Aorta (tissue), 5 donors: Measurements from ENCODE around the gene HDAC7. TPM values are rescaled to one million over a fixed set of nuclear protein-coding genes. Genes with fewer than 3 reads are reported as not detected.

Experiments used
- ATAC-seq: fragments of 200-7000 bp; cut with Tn5 transposase; one replicate; pipeline ENCODE4 v1.9.1; 2022; ENCODE audit warnings: moderate library complexity; ENCODE audit not compliant: low FRiP score
- DNase-seq, 2 donors: peaks; one replicate each; pipeline ENCODE4 v3.0.0-alpha.2; 2020
- H3K27ac ChIP-seq, 2 donors: one replicate each; pipeline ENCODE4 v1.5.1; 2013; ENCODE audit warnings: low read length in 2 of 2, mild to moderate bottlenecking in 2 of 2, moderate library complexity in 2 of 2, control low read depth in 1 of 2, inconsistent platforms in 1 of 2, low read depth in 1 of 2
- H3K27me3 ChIP-seq, 2 donors: one replicate each; pipeline ENCODE4 v1.6.1; 2013; ENCODE audit warnings: control low read depth in 1 of 2, low read length in 1 of 2, mild to moderate bottlenecking in 1 of 2, moderate library complexity in 1 of 2; ENCODE audit not compliant: insufficient read depth in 2 of 2, control insufficient read depth in 1 of 2
- H3K36me3 ChIP-seq, 2 donors: one replicate each; pipeline ENCODE4 v1.6.1; 2013; ENCODE audit warnings: control low read depth in 1 of 2, low read length in 1 of 2, mild to moderate bottlenecking in 1 of 2; ENCODE audit not compliant: insufficient read depth in 2 of 2, control insufficient read depth in 1 of 2
- H3K4me1 ChIP-seq, 2 donors: one replicate each; pipeline ENCODE4 v1.6.1; 2013; ENCODE audit warnings: low read length in 2 of 2, control low read depth in 1 of 2, mild to moderate bottlenecking in 1 of 2, moderate library complexity in 1 of 2; ENCODE audit not compliant: insufficient read depth in 2 of 2, control insufficient read depth in 1 of 2
- H3K4me3 ChIP-seq, 2 donors: one replicate each; pipeline ENCODE4 v1.5.1; 2013; ENCODE audit warnings: low read length in 2 of 2, control low read depth in 1 of 2, mild to moderate bottlenecking in 1 of 2
- H3K9me3 ChIP-seq: one replicate; pipeline ENCODE4 v1.6.1; 2013; ENCODE audit warnings: mild to moderate bottlenecking, low read length; ENCODE audit not compliant: control insufficient read depth
- WGBS, 2 donors: extraction: QIAGEN DNeasy Blood & Tissue Kit; methylation state at CpG; one replicate each; pipeline ENCODE4 v1.1.7; 2013; 5-methylcytosine and 5-hydroxymethylcytosine counted together
- intact Hi-C, 2 donors: fragments of 100-400 bp; cut with DNase I; formaldehyde crosslinking; loops; one replicate each; pipeline versions ENCODE4 v1.14.2 to v1.15.0; 2022
- polyA plus RNA-seq, 2 donors: library from polyadenylated mRNA; stranded (reverse); fragments of 200-250 nt; gene quantifications; one replicate each; pipeline ENCODE4 v1.2.3, GENCODE V29; 2013
- total RNA-seq, 2 donors: library from RNA; stranded (reverse); fragmentation: NEBNext Ultra II Directional; extraction: Animal tissue kit (Norgen Biotek cat#: 25700); gene quantifications; one replicate each; pipeline ENCODE4 v1.2.1, GENCODE V29; 2021
- donor health status: healthy with polysubstance abuse.
- donor health status: Bipolar disorder and iron deficiency.
- donor health status: DM: no; HTN: no; CAD: no.
- donor health status: DM: no; HTN: no; CAD: no.
- donor health status: DM: yes; HTN: yes; CAD: no.

The HDAC7 gene
- total and polyA plus RNA-seq, 4 donors, result 17.0 to 192 (median 119) TPM

DNA sequence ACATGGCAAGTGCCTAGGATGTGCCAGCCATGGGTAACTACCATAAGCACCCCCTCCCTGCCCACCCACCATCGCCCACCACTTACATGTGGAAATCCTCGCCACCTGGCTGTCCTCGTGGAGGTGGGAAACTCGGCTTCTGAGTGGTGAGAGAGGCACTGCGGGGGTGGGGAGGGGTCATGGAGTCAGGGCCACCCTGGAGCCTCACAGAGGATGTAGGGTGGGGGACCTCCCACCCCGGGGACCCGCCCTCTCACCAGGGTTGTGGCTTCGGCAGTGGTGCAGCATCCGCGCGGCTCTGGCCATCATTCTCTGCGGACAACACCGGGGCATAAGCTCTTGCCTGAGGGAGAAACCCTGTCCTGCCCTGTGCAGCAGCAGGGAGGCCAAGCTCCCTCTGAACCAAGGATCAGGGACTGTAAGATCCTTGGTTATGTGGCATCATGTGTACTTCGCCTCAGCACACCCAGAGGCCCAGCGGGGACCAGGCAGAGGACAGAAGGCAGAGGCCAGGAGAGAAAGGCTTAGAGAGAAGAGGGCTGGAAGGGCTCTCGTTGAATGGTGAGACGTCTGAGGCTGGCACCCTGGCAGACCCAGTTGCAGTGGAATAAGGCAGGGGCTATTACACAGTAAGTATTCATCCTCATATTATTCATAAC is 81.6 kb downstream of the HDAC7 start:
- no peak for ATAC-seq
- intact Hi-C loops, result loop anchor here in 1 of 2 donors (2.0 kb wide), 1 partner anchor 21 kb away; no protein-coding TSS in a partner anchor
- H3K36me3 ChIP-seq, result no peaks in the 10 kb centered on the region
- H3K9me3 ChIP-seq, result no peaks in the 10 kb centered on the region
- WGBS, 2 donors, result 84 to 87% methylated on average over 17 of the region's 17 CpGs
- H3K27ac ChIP-seq, result peak overlapping the region in 1 of 2 donors; percentile 55
- no peaks in the 10 kb centered on the region for H3K27me3 ChIP-seq
- no peak overlapping the region for H3K4me3 ChIP-seq
- peaks cover 0 to 1% of the 10 kb centered on the region in 2 donors for H3K4me1 ChIP-seq
- DNase-seq, result no peak

DNA sequence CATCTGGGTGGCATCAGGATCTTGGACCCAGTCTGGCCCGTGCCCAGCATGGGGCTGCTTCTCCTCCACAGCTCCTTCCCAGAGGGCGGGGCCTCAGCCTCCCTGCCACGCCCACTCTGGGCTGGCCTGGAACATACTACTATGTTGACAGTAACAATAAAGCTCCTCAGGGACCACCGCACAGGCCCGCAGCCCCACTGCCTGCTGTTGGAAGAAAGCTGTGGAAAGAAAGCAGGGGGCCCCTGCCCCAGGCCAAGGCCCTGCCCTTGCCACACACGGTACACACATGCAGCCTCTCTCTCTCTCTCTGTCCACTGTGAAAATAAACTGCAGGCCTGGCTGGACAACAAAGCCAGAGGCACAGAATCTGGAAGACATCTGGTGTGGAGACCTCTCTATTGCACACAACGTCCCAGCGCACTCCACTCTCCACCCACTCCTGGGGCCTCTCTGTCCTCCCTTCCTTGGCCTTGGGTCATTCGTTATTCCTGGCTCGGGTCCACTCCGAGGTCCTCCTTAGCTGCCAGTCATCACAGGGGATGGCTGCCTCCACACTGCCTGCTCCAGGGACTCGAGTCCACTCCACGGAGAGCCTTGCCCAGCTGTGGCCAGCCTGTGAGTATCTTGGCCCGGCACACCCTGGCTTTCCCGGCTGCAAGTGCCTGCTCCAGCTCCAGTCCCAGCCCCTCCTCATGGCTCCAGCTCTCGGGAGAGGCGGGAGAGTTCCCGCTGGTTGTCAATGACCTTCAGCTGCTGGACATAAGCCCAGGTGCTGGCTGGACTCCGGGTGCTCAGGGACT is 82.6 kb downstream of the HDAC7 start:
- Histone ChIP-seq H3K27ac (peak overlapping the region; percentile 10 to 90), H3K4me3 (no peak overlapping the region), H3K27me3 (no peaks in the 10 kb centered on the region), H3K4me1 (peaks cover 0 to 1% of the 10 kb centered on the region in 2 donors), H3K9me3 (no peaks in the 10 kb centered on the region), H3K36me3 (no peaks in the 10 kb centered on the region)
- DNase-seq (peak; percentile 93 to 95), ATAC-seq (peak; percentile 91)
- WGBS, 2 donors, result 10% methylated on average over 19 of the region's 19 CpGs
- intact Hi-C loops, result loop anchor here in 1 of 2 donors (2.0 kb wide), 1 partner anchor 20 kb away; no protein-coding TSS in a partner anchor

DNA sequence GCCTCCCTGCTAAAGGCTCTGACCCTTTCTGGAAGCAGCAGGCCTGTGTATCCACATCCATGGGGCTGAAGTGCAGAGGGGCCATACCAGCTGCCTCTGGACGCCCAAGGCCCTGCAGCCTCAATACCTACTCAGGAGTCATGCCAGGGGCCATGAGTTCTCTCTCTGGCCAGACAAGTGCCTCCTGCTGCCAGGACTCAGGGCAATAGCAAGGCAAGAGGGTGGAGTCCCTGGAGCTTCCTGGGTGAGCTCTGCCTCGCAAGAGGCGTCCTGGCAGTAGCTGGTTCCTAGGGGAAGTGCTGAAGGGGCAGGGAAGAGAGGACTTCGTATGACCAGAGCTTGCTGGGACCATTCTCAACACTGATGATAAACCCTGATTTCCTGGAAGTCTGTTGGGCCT is 83.5 kb downstream of the HDAC7 start:
- ATAC-seq (no peak), DNase-seq (no peak)
- intact Hi-C loops, result loop anchor here in 1 of 2 donors (2.0 kb wide), 1 partner anchor 19 kb away; no protein-coding TSS in a partner anchor
- peak overlapping the region in 1 of 2 donors; percentile 90 for H3K27ac ChIP-seq
- peaks cover 0 to 1% of the 10 kb centered on the region in 2 donors for H3K4me1 ChIP-seq
- no peaks in the 10 kb centered on the region for H3K9me3 ChIP-seq
- no peaks in the 10 kb centered on the region for H3K36me3 ChIP-seq
- 14 to 30% methylated on average over 4 of the region's 4 CpGs for WGBS, 2 donors
- H3K27me3 ChIP-seq, result no peaks in the 10 kb centered on the region
- no peak overlapping the region for H3K4me3 ChIP-seq

DNA sequence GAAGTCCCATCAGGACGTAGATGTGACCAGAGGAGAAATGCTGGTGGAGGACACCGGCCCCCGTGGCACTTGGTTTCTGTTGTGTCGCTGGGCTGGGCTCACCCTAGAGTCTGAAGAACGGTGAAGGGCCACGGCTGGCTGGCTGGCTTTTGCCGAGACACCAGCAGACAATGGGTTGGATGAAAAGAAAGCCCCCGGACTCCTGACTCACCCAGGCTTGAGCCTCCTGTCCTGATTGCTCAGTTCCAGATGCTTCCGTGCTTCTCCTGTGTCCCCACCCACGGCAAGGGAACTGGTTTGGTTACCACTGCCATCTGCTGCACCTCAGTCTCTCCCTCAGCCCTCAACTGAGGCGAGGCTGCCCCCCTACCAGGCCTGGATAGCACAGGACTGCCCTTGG is 84.1 kb downstream of the HDAC7 start:
- WGBS, 2 donors, result 96 to 97% methylated on average over 11 of the region's 11 CpGs
- no peak for DNase-seq

DNA sequence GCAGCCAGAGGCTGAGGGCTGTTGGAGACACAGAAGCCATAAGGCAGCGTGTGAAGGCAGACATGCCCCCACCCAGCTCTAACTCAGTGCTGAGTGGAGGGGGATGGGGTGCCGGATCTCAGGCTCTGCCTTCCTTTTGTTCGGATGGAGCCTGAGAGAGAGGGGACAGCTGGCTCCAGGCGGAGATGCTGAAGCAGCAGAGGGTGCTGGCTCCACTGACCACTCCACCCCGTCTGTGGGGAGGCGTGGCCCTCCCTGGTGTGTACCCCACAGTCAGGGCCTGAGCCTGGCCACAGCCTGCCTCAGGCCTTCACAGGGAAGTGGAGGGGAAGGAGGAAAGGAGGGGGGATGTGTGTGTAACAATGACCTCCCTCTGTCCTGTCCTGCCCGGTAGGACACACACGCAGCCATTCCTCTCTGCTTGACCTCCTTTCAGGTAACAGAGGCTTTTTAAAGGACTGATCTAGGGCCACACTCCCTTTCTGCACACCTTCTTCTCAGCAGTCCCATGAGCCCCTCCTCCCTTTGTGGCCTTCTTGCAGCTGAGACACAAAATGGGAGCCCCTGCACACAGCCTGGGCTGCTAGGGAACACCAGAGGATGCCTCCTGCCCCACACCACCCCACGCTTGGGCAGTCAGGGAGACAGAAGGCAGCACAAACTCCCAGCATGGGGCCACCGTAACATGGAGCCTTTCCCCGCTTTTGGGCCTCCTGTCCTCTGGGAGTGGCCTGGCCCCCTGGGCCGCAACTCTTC is 84.8 kb downstream of the HDAC7 start:
- Histone ChIP-seq H3K9me3 (no peaks in the 10 kb centered on the region), H3K27me3 (no peaks in the 10 kb centered on the region), H3K36me3 (no peaks in the 10 kb centered on the region), H3K4me1 (peaks cover 0 to 1% of the 10 kb centered on the region in 2 donors), H3K4me3 (no peak overlapping the region), H3K27ac (no peak overlapping the region)
- DNase-seq, result no peak
- ATAC-seq, result no peak
- intact Hi-C loops, result no loop called here
- 92% methylated on average over 12 of the region's 12 CpGs for WGBS, 2 donors

More for the DNA sequence above, 84.1 kb downstream of the HDAC7 start:
- no peak overlapping the region for H3K27ac ChIP-seq
- H3K27me3 ChIP-seq, result no peaks in the 10 kb centered on the region
- H3K4me3 ChIP-seq, result no peak overlapping the region
- H3K4me1 ChIP-seq, result peaks cover 0 to 1% of the 10 kb centered on the region in 2 donors
- no peak for ATAC-seq
- no peaks in the 10 kb centered on the region for H3K36me3 ChIP-seq
- intact Hi-C loops, result loop anchor here in 1 of 2 donors (2.0 kb wide), 1 partner anchor 19 kb away; no protein-coding TSS in a partner anchor
- no peaks in the 10 kb centered on the region for H3K9me3 ChIP-seq

DNA sequence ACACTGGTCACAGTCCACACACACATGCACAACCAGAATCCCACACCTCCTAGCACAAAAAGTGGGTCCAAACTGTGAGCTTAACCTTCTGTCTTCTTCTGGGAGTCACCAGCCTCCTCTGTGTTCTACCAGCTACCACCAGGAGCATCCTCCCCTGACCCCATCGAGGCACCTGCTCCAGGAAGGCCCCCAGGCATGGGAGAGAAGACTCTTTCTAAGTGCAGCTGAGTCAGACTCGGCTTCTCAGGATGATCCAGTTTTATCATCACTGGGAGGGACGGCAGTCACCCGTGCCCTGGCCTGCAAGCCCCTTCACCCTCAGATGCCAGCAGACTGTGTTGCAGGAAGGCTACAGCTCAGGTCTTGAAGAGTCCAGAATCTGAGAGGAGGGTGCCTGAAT is 86.6 kb downstream of the HDAC7 start:
- ATAC-seq, result no peak
- WGBS, 2 donors, result 89 to 93% methylated on average over 4 of the region's 4 CpGs
- intact Hi-C loops, result no loop called here

More for the DNA sequence above, 86.6 kb downstream of the HDAC7 start:
- H3K27me3 ChIP-seq, result no peaks in the 10 kb centered on the region
- H3K9me3 ChIP-seq, result no peaks in the 10 kb centered on the region
- no peak overlapping the region for H3K4me3 ChIP-seq
- H3K4me1 ChIP-seq, result peaks cover 0 to 1% of the 10 kb centered on the region in 2 donors
- DNase-seq, result no peak
- no peaks in the 10 kb centered on the region for H3K36me3 ChIP-seq
- no peak overlapping the region for H3K27ac ChIP-seq

Other genes starting within 250 kb of the HDAC7 start
- gene RPAP3, start 113.9 kb downstream of the HDAC7 start, total RNA-seq, result 10 to 100 TPM; 18.6 to 22.7 TPM
- gene RPAP3, start 113.9 kb downstream of the HDAC7 start, polyA plus RNA-seq, result 1 to 10 TPM; 4.6 to 7.8 TPM
- gene ENDOU, start 94.4 kb downstream of the HDAC7 start, total RNA-seq, result 1 to 10 TPM in 1 of 2 donors, under 1 TPM in 1; 0.29 to 1.7 TPM
- gene ENDOU, start 94.4 kb downstream of the HDAC7 start, polyA plus RNA-seq, result under 1 TPM in 1 of 2 donors, not detected in 1; 0.74 TPM
- 100 to 1,000 TPM in 1 of 2 donors, 10 to 100 TPM in 1; 39.2 to 139 TPM for gene RAPGEF3, start 61.0 kb downstream of the HDAC7 start, total RNA-seq
- 100 to 1,000 TPM in 1 of 2 donors, 1 to 10 TPM in 1; 3.1 to 149 TPM for gene RAPGEF3, start 61.0 kb downstream of the HDAC7 start, polyA plus RNA-seq
- 10 to 100 TPM; 35.7 to 51.3 TPM for gene SLC48A1, start 46.7 kb downstream of the HDAC7 start, total RNA-seq
- gene SLC48A1, start 46.7 kb downstream of the HDAC7 start, polyA plus RNA-seq, result 10 to 100 TPM; 19.7 to 33.6 TPM
- 1 to 10 TPM; 7.9 to 9.3 TPM for gene VDR, start 85.1 kb upstream of the HDAC7 start, total RNA-seq
- gene VDR, start 85.1 kb upstream of the HDAC7 start, polyA plus RNA-seq, result 1 to 10 TPM; 2.2 to 7.0 TPM
- gene TMEM106C, start 143.7 kb upstream of the HDAC7 start, total RNA-seq, result 10 to 100 TPM; 56.3 to 70.0 TPM
- gene TMEM106C, start 143.7 kb upstream of the HDAC7 start, polyA plus RNA-seq, result 100 to 1,000 TPM in 1 of 2 donors, 10 to 100 TPM in 1; 68.9 to 220 TPM
- not detected for gene COL2A1, start 184.6 kb upstream of the HDAC7 start, total RNA-seq
- not detected for gene COL2A1, start 184.6 kb upstream of the HDAC7 start, polyA plus RNA-seq